Activated T-cell treated with anti-CD3 and anti-CD28 coated beads, Interleukin-2, amount 50 U/mL, for 4 hours (primary cell): Measurements from ENCODE around the gene ATMIN. TPM values are rescaled to one million over a fixed set of nuclear protein-coding genes. Genes with fewer than 3 reads are reported as not detected.

Experiments used
- total RNA-seq, 3 donors: library from RNA; stranded (reverse); gene quantifications; one replicate each; pipeline ENCODE4 v1.2.1, GENCODE V29; 2021

The ATMIN gene
- total RNA-seq, 3 donors from 2014 or later: 27.2 to 30.2 (median 29.3) TPM

Other genes with a start within 250 kb of the ATMIN start
- 10 to 100 TPM; 15.3 to 19.8 (median 15.6) TPM for gene CDYL2, start 231.2 kb upstream of the ATMIN start, total RNA-seq
- 100 to 1,000 TPM; 106 to 112 (median 109) TPM for gene CMC2, start 29.0 kb upstream of the ATMIN start, total RNA-seq
- gene CENPN, start 28.6 kb upstream of the ATMIN start, total RNA-seq: 10 to 100 TPM; 36.0 to 43.4 (median 42.4) TPM
- 1 to 10 TPM; 1.4 to 1.7 (median 1.6) TPM for gene C16orf46, start 41.4 kb downstream of the ATMIN start, total RNA-seq
- 10 to 100 TPM; 16.5 to 23.1 (median 17.5) TPM for gene GCSH, start 60.6 kb downstream of the ATMIN start, total RNA-seq
- gene BCO1, start 202.8 kb downstream of the ATMIN start, total RNA-seq: not detected